Right lobe of liver (tissue), 6 donors: ENCODE measurements around the gene FOXP3. TPM values are rescaled to one million over a fixed set of nuclear protein-coding genes. Genes with fewer than 3 reads are reported as not detected.
A peak's percentile ranks its signal among the peaks of the same experiment; 100 is the strongest.

Experiments
- ATAC-seq, 4 donors: fragments of 200-7000 bp; cut with Tn5 transposase; one replicate each; pipeline ENCODE4 v1.9.1; 2020; ENCODE audit warnings: mild to moderate bottlenecking in 4 of 4, moderate library complexity in 4 of 4
- DNase-seq, 3 donors: peaks; one replicate each; pipeline ENCODE4 v3.0.0-alpha.2; 2020
- H3K27ac ChIP-seq, 3 donors: fragments of 200-600 bp; one replicate each; pipeline ENCODE4 v1.8.0; 2022
- H3K27me3 ChIP-seq, 2 donors: fragments of 200-600 bp; one replicate each; pipeline ENCODE4 v1.8.0; 2022
- H3K36me3 ChIP-seq, 4 donors: fragments of 200-600 bp; sonication (generic) in 1 of 4; one replicate each; pipeline versions ENCODE4 v1.5.1 to v1.8.0; 2017 to 2022; ENCODE audit warnings: control low read depth in 1 of 4
- H3K4me1 ChIP-seq, 4 donors: fragments of 200-600 bp; sonication (generic) in 1 of 4; one replicate each; pipeline versions ENCODE4 v1.5.1 to v1.8.0; 2017 to 2022; ENCODE audit warnings: control low read depth in 1 of 4
- H3K4me3 ChIP-seq, 3 donors: fragments of 200-600 bp; one replicate each; pipeline ENCODE4 v1.8.0; 2022
- H3K9me3 ChIP-seq, 4 donors: fragments of 200-600 bp; sonication (generic) in 1 of 4; one replicate each; pipeline versions ENCODE4 v1.5.1 to v1.8.0; 2017 to 2022; ENCODE audit warnings: control low read depth in 1 of 4
- POLR2A ChIP-seq: fragments of 450-650 bp; IDR thresholded peaks from one replicate; pipeline ENCODE4 v1.6.1; 2017; ENCODE audit warnings: antibody characterized with exemption, mild to moderate bottlenecking
- WGBS: methylation state at CpG from one replicate; pipeline ENCODE4 v1.1.6; 2018; ENCODE audit warnings: low coverage, low lambda C conversion rate; ENCODE audit not compliant: insufficient coverage; ENCODE audit errors: missing lambda C conversion rate; 5-methylcytosine and 5-hydroxymethylcytosine counted together
- intact Hi-C, 2 donors: fragments of 100-400 bp; cut with DNase I; formaldehyde crosslinking; loops; one replicate each; pipeline versions ENCODE4 v1.11.2 to v1.14.1; 2022
- total RNA-seq, 6 experiments: library from RNA; depleted of rRNA in 2 of 6; stranded (reverse); fragments of >200 nt in 2 of 6; fragmentation: NEBNext Ultra II Directional in 3 of 6; extraction: Animal tissue kit (Norgen Biotek cat#: 25700) in 3 of 6; gene quantifications; one replicate each; pipeline versions ENCODE4 v1.1.0 to v1.2.4, GENCODE V29; 2016 to 2023
- TF ChIP-seq, protein P1 (sequence below), 4 donors: fragments of 200-600 bp in 3 of 4; fragments of 450-650 bp in 1 of 4; IDR thresholded peaks; one replicate each; pipeline versions ENCODE4 v1.5.1 to v1.8.0; 2016 to 2022; ENCODE audit warnings: antibody characterized with exemption in 4 of 4, mild to moderate bottlenecking in 2 of 4
- donor health status: DM: no; HTN: yes; CAD: no.
- donor health status: DM: no; HTN: no; CAD: no.
- donor health status: DM: no; HTN: no; CAD: no.
- donor health status: DM: no; HTN: yes; CAD: no.
- donor health status: DM: no; HTN: yes; CAD: no.

The FOXP3 gene
- total RNA-seq, 6 experiments from 2014 or later: 0.18 to 1.2 (median 0.32) TPM

GRCh38 chrX:49262603-49263002 lies 1.9 kb downstream of the FOXP3 start:
- intact Hi-C loops: no loop called here
- H3K27me3 ChIP-seq: no peaks in the 10 kb centered on the region
- TF ChIP-seq POLR2A: no peak
- TF ChIP-seq, protein P1, sequence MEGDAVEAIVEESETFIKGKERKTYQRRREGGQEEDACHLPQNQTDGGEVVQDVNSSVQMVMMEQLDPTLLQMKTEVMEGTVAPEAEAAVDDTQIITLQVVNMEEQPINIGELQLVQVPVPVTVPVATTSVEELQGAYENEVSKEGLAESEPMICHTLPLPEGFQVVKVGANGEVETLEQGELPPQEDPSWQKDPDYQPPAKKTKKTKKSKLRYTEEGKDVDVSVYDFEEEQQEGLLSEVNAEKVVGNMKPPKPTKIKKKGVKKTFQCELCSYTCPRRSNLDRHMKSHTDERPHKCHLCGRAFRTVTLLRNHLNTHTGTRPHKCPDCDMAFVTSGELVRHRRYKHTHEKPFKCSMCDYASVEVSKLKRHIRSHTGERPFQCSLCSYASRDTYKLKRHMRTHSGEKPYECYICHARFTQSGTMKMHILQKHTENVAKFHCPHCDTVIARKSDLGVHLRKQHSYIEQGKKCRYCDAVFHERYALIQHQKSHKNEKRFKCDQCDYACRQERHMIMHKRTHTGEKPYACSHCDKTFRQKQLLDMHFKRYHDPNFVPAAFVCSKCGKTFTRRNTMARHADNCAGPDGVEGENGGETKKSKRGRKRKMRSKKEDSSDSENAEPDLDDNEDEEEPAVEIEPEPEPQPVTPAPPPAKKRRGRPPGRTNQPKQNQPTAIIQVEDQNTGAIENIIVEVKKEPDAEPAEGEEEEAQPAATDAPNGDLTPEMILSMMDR (IDR thresholded peaks at IDR 0.05): no peak
- H3K27ac ChIP-seq: no peak overlapping the region
- H3K9me3 ChIP-seq: no peaks in the 10 kb centered on the region
- ATAC-seq (no peak), DNase-seq (no peak)
- no peak overlapping the region for H3K4me3 ChIP-seq
- no peaks in the 10 kb centered on the region for H3K36me3 ChIP-seq
- WGBS: 28% methylated on average over 1 of the region's 1 CpG
- no peaks in the 10 kb centered on the region for H3K4me1 ChIP-seq

DNA sequence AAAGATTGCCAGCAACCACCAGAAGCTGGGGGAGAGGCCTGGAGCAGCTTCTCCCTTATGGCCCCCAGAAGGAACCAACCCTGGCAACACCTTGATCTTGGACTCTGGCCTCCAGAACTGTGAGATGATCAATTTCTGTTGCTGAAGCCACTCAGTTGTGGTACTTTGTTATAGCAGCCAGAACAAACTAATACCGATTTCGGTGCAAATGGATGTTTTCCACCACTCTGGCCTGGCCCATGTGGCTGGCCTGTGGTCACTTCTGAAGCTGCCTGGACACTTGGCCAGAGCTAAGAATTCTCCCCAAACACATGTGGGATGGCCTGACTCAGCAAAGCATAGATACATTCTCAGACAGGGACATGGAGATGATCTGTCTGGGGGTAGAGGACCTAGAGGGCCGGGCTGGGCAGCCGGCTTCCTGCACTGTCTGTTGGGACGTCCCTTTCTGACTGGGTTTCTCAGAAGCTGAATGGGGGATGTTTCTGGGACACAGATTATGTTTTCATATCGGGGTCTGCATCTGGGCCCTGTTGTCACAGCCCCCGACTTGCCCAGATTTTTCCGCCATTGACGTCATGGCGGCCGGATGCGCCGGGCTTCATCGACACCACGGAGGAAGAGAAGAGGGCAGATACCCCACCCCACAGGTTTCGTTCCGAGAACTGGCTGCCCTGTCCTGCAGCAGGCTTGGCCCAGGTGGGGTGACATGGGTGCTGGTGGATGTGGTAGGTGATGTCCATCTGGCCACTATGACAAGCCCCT lies 4.1 kb downstream of the FOXP3 start:
- 75% methylated on average over 2 of the region's 17 CpGs for WGBS
- no peaks in the 10 kb centered on the region for H3K27me3 ChIP-seq
- no peaks in the 10 kb centered on the region for H3K9me3 ChIP-seq
- no peak overlapping the region for H3K27ac ChIP-seq
- ATAC-seq: no peak
- no peak overlapping the region for H3K4me3 ChIP-seq
- DNase-seq: no peak
- H3K36me3 ChIP-seq: no peaks in the 10 kb centered on the region
- TF ChIP-seq, protein P1 (IDR thresholded peaks at IDR 0.05): no peak
- TF ChIP-seq POLR2A: no peak
- intact Hi-C loops: no loop called here
- H3K4me1 ChIP-seq: no peaks in the 10 kb centered on the region

GRCh38 chrX:49258749-49259124 lies 5.8 kb downstream of the FOXP3 start:
- intact Hi-C loops: no loop called here
- H3K9me3 ChIP-seq: no peaks in the 10 kb centered on the region
- H3K36me3 ChIP-seq: no peaks in the 10 kb centered on the region
- TF ChIP-seq, protein P1 (IDR thresholded peaks at IDR 0.05): no peak
- TF ChIP-seq POLR2A: no peak
- no peak overlapping the region for H3K27ac ChIP-seq
- WGBS: 41% methylated on average over 3 of the region's 5 CpGs
- H3K4me1 ChIP-seq: no peaks in the 10 kb centered on the region
- no peaks in the 10 kb centered on the region for H3K27me3 ChIP-seq
- peak in 3 of 4 donors; percentile 31 to 61 (median 58) for ATAC-seq
- H3K4me3 ChIP-seq: no peak overlapping the region
- DNase-seq: no peak

DNA sequence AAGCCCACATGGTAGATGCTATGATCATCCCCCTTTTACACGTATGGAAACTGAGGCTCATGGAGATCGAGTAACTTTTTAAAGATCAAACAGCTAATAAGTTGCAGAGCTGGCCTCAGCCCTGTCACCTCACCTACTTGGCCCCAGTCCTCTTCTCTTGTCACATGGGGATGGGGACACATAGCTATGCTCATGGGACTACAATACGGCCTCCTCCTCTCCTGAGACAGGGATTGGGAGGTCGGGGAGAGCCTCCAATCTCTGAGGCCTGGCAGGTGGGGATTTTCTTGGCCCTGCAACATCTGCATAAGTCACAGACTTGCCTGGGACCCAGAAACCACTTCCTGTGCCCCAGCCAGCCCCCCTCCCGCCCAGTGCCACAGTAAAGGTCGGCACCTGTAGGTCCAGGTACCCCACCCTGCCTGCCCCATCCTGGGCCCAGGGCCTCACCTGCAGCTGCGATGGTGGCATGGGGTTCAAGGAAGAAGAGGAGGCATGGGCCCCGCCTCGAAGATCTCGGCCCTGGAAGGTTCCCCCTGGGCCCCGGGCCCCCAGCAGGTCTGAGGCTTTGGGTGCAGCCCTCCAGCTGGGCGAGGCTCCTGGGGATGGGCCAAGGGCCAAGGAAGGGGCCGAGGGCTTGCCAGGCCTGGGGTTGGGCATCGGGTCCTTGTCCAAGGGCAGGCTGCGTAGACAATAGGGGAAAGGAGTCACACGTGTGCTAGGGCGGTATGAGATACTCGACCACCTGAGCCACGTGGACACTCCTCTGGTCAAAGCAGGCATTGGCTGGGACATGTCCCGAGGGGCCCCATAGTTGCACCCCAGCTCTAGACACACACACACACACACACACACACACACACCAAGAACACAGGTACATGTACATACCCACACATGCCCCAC lies 6.4 kb downstream of the FOXP3 start:
- DNase-seq (no peak), ATAC-seq (peak in 2 of 4 donors; percentile 5 to 22)
- intact Hi-C loops: no loop called here
- TF ChIP-seq, protein P1 (IDR thresholded peaks at IDR 0.05): no peak
- no peak for TF ChIP-seq POLR2A
- Histone ChIP-seq H3K27me3 (no peaks in the 10 kb centered on the region), H3K9me3 (no peaks in the 10 kb centered on the region), H3K4me3 (no peak overlapping the region), H3K27ac (no peak overlapping the region), H3K4me1 (no peaks in the 10 kb centered on the region), H3K36me3 (no peaks in the 10 kb centered on the region)
- 42% methylated on average over 4 of the region's 20 CpGs for WGBS
